Measurements from ENCODE around the gene PRKCH. TPM values are rescaled to one million over a fixed set of nuclear protein-coding genes. Genes with fewer than 3 reads are reported as not detected.
"Not testable (repeated sequence)": the region's sequence is repeated elsewhere in the genome, so short reads cannot be mapped to it uniquely, and the experiment has no call there.

PRKCH gene
- total RNA-seq, 1 donor from 2014 or later = 0.30 TPM

DNA sequence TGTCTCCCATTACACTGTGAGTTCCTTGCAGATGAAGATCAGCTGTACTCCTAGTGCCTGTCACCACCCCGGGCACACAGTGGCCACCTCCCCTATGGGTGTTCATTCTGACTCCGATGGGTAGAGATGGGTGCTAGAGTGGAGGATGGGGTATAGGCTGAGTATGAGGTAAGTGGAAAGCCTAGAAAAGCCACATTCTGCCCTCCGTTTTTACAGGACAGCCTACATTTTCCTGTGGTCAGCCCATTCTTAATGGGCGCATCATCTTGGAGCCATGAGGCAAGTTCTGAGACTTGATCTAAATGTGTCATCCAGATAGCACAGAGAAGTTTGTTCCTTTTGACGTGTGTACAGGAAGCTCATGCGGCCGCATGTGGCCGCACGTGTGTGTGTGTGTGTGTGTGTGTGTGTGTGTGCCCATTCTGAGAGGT, 207.2 kb downstream of the PRKCH start:
- no peak overlapping the region for H3K4me3 Mint-ChIP-seq
- no peak for DNase-seq (ENCODE audit: low read depth, low spot score)
- TF ChIP-seq, protein P1, sequence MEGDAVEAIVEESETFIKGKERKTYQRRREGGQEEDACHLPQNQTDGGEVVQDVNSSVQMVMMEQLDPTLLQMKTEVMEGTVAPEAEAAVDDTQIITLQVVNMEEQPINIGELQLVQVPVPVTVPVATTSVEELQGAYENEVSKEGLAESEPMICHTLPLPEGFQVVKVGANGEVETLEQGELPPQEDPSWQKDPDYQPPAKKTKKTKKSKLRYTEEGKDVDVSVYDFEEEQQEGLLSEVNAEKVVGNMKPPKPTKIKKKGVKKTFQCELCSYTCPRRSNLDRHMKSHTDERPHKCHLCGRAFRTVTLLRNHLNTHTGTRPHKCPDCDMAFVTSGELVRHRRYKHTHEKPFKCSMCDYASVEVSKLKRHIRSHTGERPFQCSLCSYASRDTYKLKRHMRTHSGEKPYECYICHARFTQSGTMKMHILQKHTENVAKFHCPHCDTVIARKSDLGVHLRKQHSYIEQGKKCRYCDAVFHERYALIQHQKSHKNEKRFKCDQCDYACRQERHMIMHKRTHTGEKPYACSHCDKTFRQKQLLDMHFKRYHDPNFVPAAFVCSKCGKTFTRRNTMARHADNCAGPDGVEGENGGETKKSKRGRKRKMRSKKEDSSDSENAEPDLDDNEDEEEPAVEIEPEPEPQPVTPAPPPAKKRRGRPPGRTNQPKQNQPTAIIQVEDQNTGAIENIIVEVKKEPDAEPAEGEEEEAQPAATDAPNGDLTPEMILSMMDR (conservative IDR thresholded peaks at IDR 0.05) = no peak
- H3K36me3 Mint-ChIP-seq (ENCODE audit: low read depth) = no peaks in the 10 kb centered on the region
- peaks cover 26% of the 10 kb centered on the region for H3K4me1 Mint-ChIP-seq
- no peak overlapping the region for H3K27ac Mint-ChIP-seq (ENCODE audit: unreplicated experiment)
- no peaks in the 10 kb centered on the region for H3K9me3 Mint-ChIP-seq
- no peaks in the 10 kb centered on the region for H3K27me3 Mint-ChIP-seq (ENCODE audit: low read depth)

DNA sequence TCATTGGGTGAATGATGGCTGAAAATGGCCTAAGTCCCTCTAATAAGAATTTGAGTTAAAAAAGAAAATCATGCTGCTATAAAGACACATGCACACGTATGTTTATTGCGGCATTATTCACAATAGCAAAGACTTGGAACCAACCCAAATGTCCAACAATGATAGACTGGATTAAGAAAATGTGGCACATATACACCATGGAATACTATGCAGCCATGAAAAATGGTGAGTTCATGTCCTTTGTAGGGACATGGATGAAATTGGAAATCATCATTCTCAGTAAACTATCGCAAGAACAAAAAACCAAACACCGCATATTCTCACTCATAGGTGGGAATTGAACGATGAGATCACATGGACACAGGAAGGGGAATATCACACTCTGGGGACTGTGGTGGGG, 208.0 kb downstream of the PRKCH start:
- H3K27me3 Mint-ChIP-seq (ENCODE audit: low read depth); H3K4me3 Mint-ChIP-seq; DNase-seq (ENCODE audit: low read depth, low spot score); H3K36me3 Mint-ChIP-seq (ENCODE audit: low read depth); H3K27ac Mint-ChIP-seq (ENCODE audit: unreplicated experiment); H3K9me3 Mint-ChIP-seq: not testable (repeated sequence)
- H3K4me1 Mint-ChIP-seq = peaks cover 18% of the 10 kb centered on the region

DNA sequence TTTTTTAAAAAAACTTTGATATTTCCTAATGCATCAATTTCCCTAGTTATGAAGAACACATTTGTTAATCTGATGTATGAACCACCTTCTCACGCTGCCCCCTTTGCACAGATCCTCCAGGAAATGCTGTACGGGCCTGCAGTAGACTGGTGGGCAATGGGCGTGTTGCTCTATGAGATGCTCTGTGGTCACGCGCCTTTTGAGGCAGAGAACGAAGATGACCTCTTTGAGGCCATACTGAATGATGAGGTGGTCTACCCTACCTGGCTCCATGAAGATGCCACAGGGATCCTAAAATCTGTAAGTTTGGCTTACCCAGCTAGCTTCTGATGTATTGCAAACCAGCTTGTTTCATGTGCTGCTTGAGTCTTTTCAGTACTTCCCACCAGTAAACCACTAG, 208.9 kb downstream of the PRKCH start:
- DNase-seq (ENCODE audit: low read depth, low spot score) = no peak
- H3K9me3 Mint-ChIP-seq = no peaks in the 10 kb centered on the region
- H3K4me3 Mint-ChIP-seq = no peak overlapping the region
- TF ChIP-seq, protein P1 (conservative IDR thresholded peaks at IDR 0.05) = no peak
- H3K27ac Mint-ChIP-seq (ENCODE audit: unreplicated experiment) = no peak overlapping the region
- no peaks in the 10 kb centered on the region for H3K27me3 Mint-ChIP-seq (ENCODE audit: low read depth)
- no peaks in the 10 kb centered on the region for H3K36me3 Mint-ChIP-seq (ENCODE audit: low read depth)
- peaks cover 12% of the 10 kb centered on the region for H3K4me1 Mint-ChIP-seq

DNA sequence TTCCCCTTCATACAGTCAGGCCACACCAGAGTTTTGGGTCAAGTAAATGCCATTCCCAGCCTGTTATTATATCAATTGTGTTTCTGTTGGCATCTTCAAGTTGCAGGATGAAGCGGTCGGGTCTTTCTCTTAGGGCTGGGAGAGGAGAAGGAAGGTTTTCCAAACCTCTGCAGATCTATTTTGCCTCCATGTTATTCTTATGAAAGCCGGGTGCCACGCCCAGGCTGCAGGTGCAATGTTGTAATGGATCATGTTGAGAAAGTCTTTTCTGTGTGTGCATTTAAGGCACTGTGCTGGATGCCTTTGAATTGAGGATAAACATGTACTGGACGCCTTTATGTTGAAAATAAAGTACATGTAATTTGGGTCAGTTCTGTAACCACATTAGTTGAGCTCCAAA, 209.5 kb downstream of the PRKCH start:
- peaks cover 13% of the 10 kb centered on the region for H3K4me1 Mint-ChIP-seq
- H3K27ac Mint-ChIP-seq (ENCODE audit: unreplicated experiment) = no peak overlapping the region
- H3K27me3 Mint-ChIP-seq (ENCODE audit: low read depth) = no peaks in the 10 kb centered on the region

DNA sequence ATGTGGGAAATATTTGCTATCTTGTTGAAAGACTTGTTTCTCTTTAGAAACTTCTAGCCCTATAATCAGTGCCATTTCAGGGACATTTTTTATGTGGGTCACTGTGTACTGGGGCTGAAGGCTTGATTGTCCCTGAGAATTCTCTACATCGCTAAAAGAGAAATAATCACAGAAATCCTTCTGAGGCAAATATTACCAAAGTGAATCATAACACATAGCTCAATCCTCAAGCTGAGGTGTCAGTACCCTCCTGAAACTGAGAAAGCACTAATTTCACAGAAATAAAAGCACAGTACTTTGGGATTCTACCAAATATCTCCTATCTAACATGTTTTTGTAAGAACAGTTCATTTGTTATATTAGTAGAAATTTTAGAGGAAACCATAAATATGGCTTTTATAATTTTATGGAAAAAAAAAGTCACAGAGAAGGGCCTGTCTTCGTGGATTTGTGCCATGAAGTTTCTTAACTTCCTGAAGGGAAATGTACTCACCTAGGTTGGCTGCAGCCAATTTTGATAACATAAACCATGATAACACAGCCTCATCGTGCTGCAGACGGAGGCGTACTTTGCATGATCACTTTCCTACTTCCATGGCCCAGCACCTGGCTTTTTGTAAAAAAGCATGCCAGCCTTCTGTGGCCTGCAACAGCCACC, 210.2 kb downstream of the PRKCH start:
- no peak overlapping the region for H3K27ac Mint-ChIP-seq (ENCODE audit: unreplicated experiment)
- TF ChIP-seq, protein P1 (conservative IDR thresholded peaks at IDR 0.05) = no peak
- H3K36me3 Mint-ChIP-seq (ENCODE audit: low read depth) = no peaks in the 10 kb centered on the region
- H3K9me3 Mint-ChIP-seq = no peaks in the 10 kb centered on the region
- no peak for DNase-seq (ENCODE audit: low read depth, low spot score)
- peaks cover 20% of the 10 kb centered on the region for H3K4me1 Mint-ChIP-seq
- H3K27me3 Mint-ChIP-seq (ENCODE audit: low read depth) = no peaks in the 10 kb centered on the region
- no peak overlapping the region for H3K4me3 Mint-ChIP-seq

More for the DNA sequence above, 209.5 kb downstream of the PRKCH start:
- TF ChIP-seq, protein P1 (conservative IDR thresholded peaks at IDR 0.05) = no peak
- no peaks in the 10 kb centered on the region for H3K36me3 Mint-ChIP-seq (ENCODE audit: low read depth)
- no peak overlapping the region for H3K4me3 Mint-ChIP-seq
- DNase-seq (ENCODE audit: low read depth, low spot score) = no peak
- H3K9me3 Mint-ChIP-seq = no peaks in the 10 kb centered on the region

DNA sequence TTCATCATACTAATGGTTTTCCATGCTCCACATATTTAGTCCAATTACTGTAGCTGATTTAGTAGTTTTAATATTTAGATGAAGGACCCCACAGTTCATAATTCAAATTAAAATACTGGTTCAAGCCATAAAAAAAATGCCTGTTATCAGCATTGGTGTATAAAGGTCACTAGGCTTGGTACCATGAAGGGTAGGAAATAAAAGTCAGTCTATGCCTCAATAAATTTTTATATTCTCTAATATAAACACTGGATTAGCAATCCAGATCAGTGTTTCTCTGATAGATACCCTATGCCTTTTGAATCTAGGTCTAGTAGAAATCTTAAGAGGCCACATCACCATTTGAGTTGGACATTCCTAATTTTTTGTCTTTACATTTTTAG, 210.7 kb downstream of the PRKCH start:
- no peak for DNase-seq (ENCODE audit: low read depth, low spot score)
- Mint-ChIP-seq H3K27ac (ENCODE audit: unreplicated experiment) (no peak overlapping the region), H3K27me3 (ENCODE audit: low read depth) (no peaks in the 10 kb centered on the region), H3K36me3 (ENCODE audit: low read depth) (no peaks in the 10 kb centered on the region), H3K4me3 (no peak overlapping the region), H3K4me1 (peaks cover 25% of the 10 kb centered on the region), H3K9me3 (no peaks in the 10 kb centered on the region)
- TF ChIP-seq, protein P1 (conservative IDR thresholded peaks at IDR 0.05) = no peak
